AG04450 (cell line): ENCODE data around the gene LCN2. TPM values are rescaled to one million over a fixed set of nuclear protein-coding genes. Genes with fewer than 3 reads are reported as not detected.

Source experiments
- CTCF ChIA-PET: fragments of 300-600, 350-600 bp; formaldehyde crosslinking; extraction: SDS; loops from one replicate; lab custom pipeline; 2022; ENCODE audit warnings: antibody characterized with exemption, inconsistent platforms; lab: Charles Lee
- POLR2A ChIA-PET: fragments of 350-600 bp; formaldehyde crosslinking; extraction: SDS; loops from one replicate; lab custom pipeline; 2021; ENCODE audit warnings: antibody characterized with exemption, inconsistent platforms; lab: Yijun Ruan, JAX
- DNase-seq: peaks from one replicate; pipeline ENCODE4 v3.0.0-alpha.2; 2011; ENCODE audit warnings: low read depth, low spot score
- H3K27ac ChIP-seq: one replicate; pipeline ENCODE4 v1.5.1; 2012; ENCODE audit warnings: low read depth, low read length, control low read depth
- H3K27me3 ChIP-seq: one replicate; pipeline ENCODE4 v1.6.0; 2012; ENCODE audit warnings: low read length; ENCODE audit not compliant: control insufficient read depth, insufficient read depth
- H3K4me3 ChIP-seq: 2 replicates; pipeline ENCODE4 v1.5.1; 2011; ENCODE audit warnings: mild to moderate bottlenecking, low read depth, low read length, control low read depth
- H3K9me3 ChIP-seq: 2 replicates; pipeline ENCODE4 v1.5.1; 2012; ENCODE audit warnings: low read length; ENCODE audit not compliant: control insufficient read depth, insufficient read depth
- CTCF ChIP-seq: IDR thresholded peaks from 2 replicates; pipeline ENCODE4 v1.5.1; 2011; ENCODE audit warnings: low read depth, low read length, control low read depth, inconsistent platforms
- polyA plus RNA-seq: library from polyadenylated mRNA; depleted of rRNA; stranded (reverse); fragments of >200 nt; gene quantifications from 2 replicates; pipeline ENCODE4 v1.2.3, GENCODE V29; 2011

The LCN2 gene
- polyA plus RNA-seq, 1 experiment, result not detected

GRCh38 chr9:128150594-128151308, 1.5 kb downstream of the LCN2 start:
- POLR2A ChIA-PET, result interaction anchor here (0.7 to 1.1 kb wide), 2 partner anchors 9 to 22 kb away, joined by 3 to 4 read pairs; partner anchors contain the start of gene BBLN
- no peak for DNase-seq
- no peaks in the 10 kb centered on the region; the same call in 1 of the 2 replicates for H3K9me3 ChIP-seq
- H3K27ac ChIP-seq, result no peak overlapping the region
- TF ChIP-seq CTCF, result peak; percentile 25; the same call in 1 of the 2 replicates
- H3K4me3 ChIP-seq, result no peak overlapping the region
- peaks cover 7% of the 10 kb centered on the region for H3K27me3 ChIP-seq
- CTCF ChIA-PET, result no interaction called here

GRCh38 chr9:128151309-128152132, 2.3 kb downstream of the LCN2 start:
- Histone ChIP-seq H3K27me3 (peaks cover 10% of the 10 kb centered on the region), H3K9me3 (no peaks in the 10 kb centered on the region; the same call in 1 of the 2 replicates), H3K27ac (no peak overlapping the region), H3K4me3 (no peak overlapping the region)
- no peak for DNase-seq
- ChIA-PET CTCF (interaction anchor here (1.6 kb wide), 1 partner anchor 34 kb away, joined by 4 read pairs; no protein-coding TSS in a partner anchor), POLR2A (interaction anchor here (0.7 kb wide), 1 partner anchor 23 kb away, joined by 4 read pairs; no protein-coding TSS in a partner anchor)
- no peak for TF ChIP-seq CTCF

- Histone ChIP-seq H3K27me3 (peaks cover 7% of the 10 kb centered on the region), H3K9me3 (no peaks in the 10 kb centered on the region; the same call in 1 of the 2 replicates), H3K27ac (no peak overlapping the region), H3K4me3 (no peak overlapping the region)
- DNase-seq, result no peak
- ChIA-PET POLR2A (no interaction called here), CTCF (interaction anchor here (1.6 kb wide), 1 partner anchor 35 kb away, joined by 4 read pairs; no protein-coding TSS in a partner anchor)
- TF ChIP-seq CTCF, result no peak
These were observed 3.1 kb downstream of the LCN2 start for GRCh38 chr9:128152133-128153059.

- DNase-seq, result no peak
- POLR2A ChIA-PET, result no interaction called here
- no peak overlapping the region for H3K4me3 ChIP-seq
- H3K9me3 ChIP-seq, result no peaks in the 10 kb centered on the region
- no peak for TF ChIP-seq CTCF
- peaks cover 7% of the 10 kb centered on the region for H3K27me3 ChIP-seq
- CTCF ChIA-PET, result no interaction called here
- H3K27ac ChIP-seq, result no peak overlapping the region
These were observed 4.0 kb downstream of the LCN2 start for GRCh38 chr9:128153060-128153946.
